WTC11 (cell line): Measurements from ENCODE around the gene MFSD2A.

Experiments
- CREB1 ChIP-seq: sonication (generic); formaldehyde crosslinking; IDR thresholded peaks from 2 replicates; pipeline ENCODE4 v1.8.0; 2023; ENCODE audit warnings: mild to moderate bottlenecking, missing genetic modification reagents
- ELF4 ChIP-seq: sonication (generic); formaldehyde crosslinking; IDR thresholded peaks from 2 replicates; pipeline ENCODE4 v1.8.1; 2022; ENCODE audit warnings: low read depth, mild to moderate bottlenecking, moderate library complexity, missing genetic modification reagents
- ETV6 ChIP-seq: sonication (generic); formaldehyde crosslinking; IDR thresholded peaks from 2 replicates; pipeline ENCODE4 v1.8.1; 2022; ENCODE audit warnings: mild to moderate bottlenecking, missing genetic modification reagents
- GABPB1 ChIP-seq: sonication (generic); formaldehyde crosslinking; IDR thresholded peaks from 2 replicates; pipeline ENCODE4 v1.8.1; 2023; ENCODE audit warnings: mild to moderate bottlenecking, missing genetic modification reagents
- TCF7 ChIP-seq: sonication (generic); formaldehyde crosslinking; IDR thresholded peaks from 2 replicates; pipeline ENCODE4 v1.8.0; 2022; ENCODE audit warnings: mild to moderate bottlenecking, low read depth, missing genetic modification reagents, moderate library complexity
- TF ChIP-seq, protein P1 (sequence below): fragments of 200-600 bp; IDR thresholded peaks from 2 replicates; pipeline ENCODE4 v1.8.0; 2022; ENCODE audit warnings: antibody characterized with exemption
- TF ChIP-seq, protein P2 (sequence below): sonication (generic); formaldehyde crosslinking; IDR thresholded peaks from 2 replicates; pipeline ENCODE4 v1.8.1; 2023; ENCODE audit warnings: mild to moderate bottlenecking, missing genetic modification reagents, moderate library complexity
- TF ChIP-seq, protein P3 (sequence below): sonication (generic); formaldehyde crosslinking; IDR thresholded peaks from 2 replicates; pipeline ENCODE4 v1.8.0; 2022; ENCODE audit warnings: mild to moderate bottlenecking, missing genetic modification reagents

DNA sequence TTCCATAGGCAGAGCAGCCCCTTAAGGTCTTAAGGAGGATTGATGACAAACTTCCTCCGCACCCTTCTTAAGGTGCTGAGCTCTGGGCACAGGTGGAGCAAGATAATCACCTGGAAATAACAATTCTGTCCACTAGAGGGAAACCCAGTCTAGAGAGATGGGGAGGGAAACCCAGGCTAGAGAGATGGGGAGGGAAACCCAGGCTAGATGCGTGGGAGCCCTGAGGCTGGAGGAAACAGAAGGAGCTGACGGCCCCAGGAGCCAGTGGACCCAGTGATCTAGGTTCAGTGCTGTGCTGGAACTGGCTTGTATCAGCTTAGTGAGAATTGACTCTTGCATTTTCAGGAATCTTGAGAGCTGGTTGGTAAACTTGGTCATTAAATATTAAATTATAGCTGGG is 35.4 kb upstream of the MFSD2A start:
- TF ChIP-seq, protein P1, sequence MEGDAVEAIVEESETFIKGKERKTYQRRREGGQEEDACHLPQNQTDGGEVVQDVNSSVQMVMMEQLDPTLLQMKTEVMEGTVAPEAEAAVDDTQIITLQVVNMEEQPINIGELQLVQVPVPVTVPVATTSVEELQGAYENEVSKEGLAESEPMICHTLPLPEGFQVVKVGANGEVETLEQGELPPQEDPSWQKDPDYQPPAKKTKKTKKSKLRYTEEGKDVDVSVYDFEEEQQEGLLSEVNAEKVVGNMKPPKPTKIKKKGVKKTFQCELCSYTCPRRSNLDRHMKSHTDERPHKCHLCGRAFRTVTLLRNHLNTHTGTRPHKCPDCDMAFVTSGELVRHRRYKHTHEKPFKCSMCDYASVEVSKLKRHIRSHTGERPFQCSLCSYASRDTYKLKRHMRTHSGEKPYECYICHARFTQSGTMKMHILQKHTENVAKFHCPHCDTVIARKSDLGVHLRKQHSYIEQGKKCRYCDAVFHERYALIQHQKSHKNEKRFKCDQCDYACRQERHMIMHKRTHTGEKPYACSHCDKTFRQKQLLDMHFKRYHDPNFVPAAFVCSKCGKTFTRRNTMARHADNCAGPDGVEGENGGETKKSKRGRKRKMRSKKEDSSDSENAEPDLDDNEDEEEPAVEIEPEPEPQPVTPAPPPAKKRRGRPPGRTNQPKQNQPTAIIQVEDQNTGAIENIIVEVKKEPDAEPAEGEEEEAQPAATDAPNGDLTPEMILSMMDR = peak; percentile 54; the same call in 1 of the 2 replicates
- TF ChIP-seq TCF7 (CRISPR knock-in tag) = no peak
- no peak for TF ChIP-seq ETV6 (CRISPR knock-in tag)
- TF ChIP-seq, protein P2, sequence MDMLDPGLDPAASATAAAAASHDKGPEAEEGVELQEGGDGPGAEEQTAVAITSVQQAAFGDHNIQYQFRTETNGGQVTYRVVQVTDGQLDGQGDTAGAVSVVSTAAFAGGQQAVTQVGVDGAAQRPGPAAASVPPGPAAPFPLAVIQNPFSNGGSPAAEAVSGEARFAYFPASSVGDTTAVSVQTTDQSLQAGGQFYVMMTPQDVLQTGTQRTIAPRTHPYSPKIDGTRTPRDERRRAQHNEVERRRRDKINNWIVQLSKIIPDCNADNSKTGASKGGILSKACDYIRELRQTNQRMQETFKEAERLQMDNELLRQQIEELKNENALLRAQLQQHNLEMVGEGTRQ = no peak
- TF ChIP-seq CREB1 (CRISPR knock-in tag) = no peak
- TF ChIP-seq ELF4 (CRISPR knock-in tag) = no peak
- TF ChIP-seq, protein P3, sequence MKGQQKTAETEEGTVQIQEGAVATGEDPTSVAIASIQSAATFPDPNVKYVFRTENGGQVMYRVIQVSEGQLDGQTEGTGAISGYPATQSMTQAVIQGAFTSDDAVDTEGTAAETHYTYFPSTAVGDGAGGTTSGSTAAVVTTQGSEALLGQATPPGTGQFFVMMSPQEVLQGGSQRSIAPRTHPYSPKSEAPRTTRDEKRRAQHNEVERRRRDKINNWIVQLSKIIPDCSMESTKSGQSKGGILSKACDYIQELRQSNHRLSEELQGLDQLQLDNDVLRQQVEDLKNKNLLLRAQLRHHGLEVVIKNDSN (CRISPR knock-in tag) = no peak
- TF ChIP-seq GABPB1 (CRISPR knock-in tag) = no peak
